Panc1 (cell line): ENCODE measurements around the gene APBB1.

Source experiments
- CTCF ChIP-seq: fragments of 450-650 bp; IDR thresholded peaks from 2 replicates; pipeline ENCODE4 v1.5.1; 2017; ENCODE audit warnings: mild to moderate bottlenecking
- POLR2AphosphoS5 ChIP-seq: IDR thresholded peaks from 2 replicates; pipeline ENCODE4 v1.6.1; 2012; ENCODE audit warnings: mild to moderate bottlenecking, low read depth, low read length, moderate library complexity

GRCh38 chr11:6403539-6403938, 15.4 kb downstream of the APBB1 start:
- TF ChIP-seq CTCF (no peak), POLR2AphosphoS5 (no peak)
